Hepatocyte (in vitro differentiated cells): Measurements from ENCODE around the gene DENND6A.

Experiments
- EZH2 ChIP-seq: fragments of 200-600 bp; sonication (generic); IDR thresholded peaks from 2 replicates; pipeline ENCODE4 v1.6.1; 2016; ENCODE audit warnings: antibody characterized with exemption, mild to moderate bottlenecking, borderline replicate concordance
- EZH2phosphoT487 ChIP-seq: fragments of 200-600 bp; sonication (generic); IDR thresholded peaks from one replicate; pipeline ENCODE4 v1.6.1; 2018; ENCODE audit warnings: antibody characterized with exemption, mild to moderate bottlenecking, low read depth, moderate library complexity; ENCODE audit not compliant: unreplicated experiment, severe bottlenecking
- TF ChIP-seq, protein P1 (sequence below): fragments of 200-600 bp; sonication (generic); IDR thresholded peaks from 2 replicates; pipeline ENCODE4 v1.5.1; 2016; ENCODE audit warnings: antibody characterized with exemption, mild to moderate bottlenecking; ENCODE audit not compliant: poor library complexity

- TF ChIP-seq, protein P1, sequence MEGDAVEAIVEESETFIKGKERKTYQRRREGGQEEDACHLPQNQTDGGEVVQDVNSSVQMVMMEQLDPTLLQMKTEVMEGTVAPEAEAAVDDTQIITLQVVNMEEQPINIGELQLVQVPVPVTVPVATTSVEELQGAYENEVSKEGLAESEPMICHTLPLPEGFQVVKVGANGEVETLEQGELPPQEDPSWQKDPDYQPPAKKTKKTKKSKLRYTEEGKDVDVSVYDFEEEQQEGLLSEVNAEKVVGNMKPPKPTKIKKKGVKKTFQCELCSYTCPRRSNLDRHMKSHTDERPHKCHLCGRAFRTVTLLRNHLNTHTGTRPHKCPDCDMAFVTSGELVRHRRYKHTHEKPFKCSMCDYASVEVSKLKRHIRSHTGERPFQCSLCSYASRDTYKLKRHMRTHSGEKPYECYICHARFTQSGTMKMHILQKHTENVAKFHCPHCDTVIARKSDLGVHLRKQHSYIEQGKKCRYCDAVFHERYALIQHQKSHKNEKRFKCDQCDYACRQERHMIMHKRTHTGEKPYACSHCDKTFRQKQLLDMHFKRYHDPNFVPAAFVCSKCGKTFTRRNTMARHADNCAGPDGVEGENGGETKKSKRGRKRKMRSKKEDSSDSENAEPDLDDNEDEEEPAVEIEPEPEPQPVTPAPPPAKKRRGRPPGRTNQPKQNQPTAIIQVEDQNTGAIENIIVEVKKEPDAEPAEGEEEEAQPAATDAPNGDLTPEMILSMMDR = no peak
- TF ChIP-seq EZH2phosphoT487 (no peak), EZH2 (no peak)
Measured at GRCh38 chr3:57717205-57717868, 24.5 kb upstream of the DENND6A start.
